Measurements from ENCODE around the gene SPAG17. TPM values are rescaled to one million over a fixed set of nuclear protein-coding genes. Genes with fewer than 3 reads are reported as not detected.

The SPAG17 gene
- total and polyA plus RNA-seq, 2 of the 13 experiments (the other 11 are each of a cell fraction or from before 2014, with no cell fraction given), result not detected

DNA sequence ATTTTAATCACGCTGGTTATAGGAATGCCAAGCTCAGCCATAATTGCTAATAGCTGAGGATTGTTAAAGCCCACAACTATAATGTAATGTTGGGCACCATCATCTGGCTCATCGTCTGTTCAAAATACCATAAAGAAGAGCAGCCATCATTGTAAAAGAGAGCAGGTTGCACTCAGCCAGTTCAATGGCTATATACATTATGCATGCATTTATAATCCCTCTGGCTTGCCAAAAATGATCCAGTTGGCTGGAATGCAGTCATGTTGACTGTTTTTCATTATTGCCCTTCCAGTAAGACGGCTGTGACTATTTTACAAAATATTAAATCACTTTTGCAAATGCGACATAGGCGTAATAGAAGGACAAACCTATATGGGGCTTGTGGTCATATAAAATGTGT, 85.3 kb downstream of the SPAG17 start (continued):
- no peak for TF ChIP-seq TARDBP (CRISPR knock-in tag; IDR thresholded peaks at IDR 0.05)
- TF ChIP-seq IRX3 (CRISPR knock-in tag; IDR thresholded peaks at IDR 0.05; ENCODE audit: borderline replicate concordance, low read depth), result no peak

DNA sequence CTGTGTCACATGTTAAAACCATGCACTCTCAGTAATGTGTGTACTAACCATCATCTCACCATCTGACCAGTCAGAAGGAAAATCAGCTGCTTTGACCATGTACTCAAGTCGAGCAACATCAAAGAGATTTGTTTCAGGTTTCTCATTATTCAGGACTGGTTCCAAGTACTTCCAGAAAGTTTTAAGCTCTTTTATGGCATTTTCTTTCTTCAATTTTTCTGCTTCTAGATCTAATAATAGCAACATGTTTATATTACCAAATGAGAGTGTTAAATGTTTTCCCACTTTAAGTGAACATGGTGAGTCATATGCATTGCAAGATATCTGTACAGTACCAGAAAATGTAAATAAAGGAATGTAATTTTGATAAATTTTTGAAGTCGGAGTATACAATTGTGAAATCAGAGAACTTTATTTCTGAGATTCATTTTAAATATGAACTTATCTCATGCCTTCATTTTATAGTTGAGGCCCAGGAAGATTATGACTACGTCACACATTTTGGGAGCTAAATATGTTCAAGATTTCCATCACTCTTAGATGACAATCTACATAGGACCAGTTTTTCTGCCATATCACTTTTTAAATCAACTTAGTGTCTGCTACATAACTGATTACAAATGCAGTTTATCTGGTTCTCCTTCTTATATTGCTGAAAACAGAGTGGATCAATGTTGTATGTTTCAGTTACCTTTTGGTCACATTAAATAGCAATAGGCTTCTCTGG, 87.2 kb downstream of the SPAG17 start:
- intact Hi-C loops (cut with micrococcal nuclease; ENCODE audit: unreplicated experiment) (no loop called here), in situ Hi-C loops (cut with HindIII; ENCODE audit: extremely low pct_ligation_motif_present, low pct_unique_long_range_greater_than_20kb) (no loop called here)
- H3K9me3 ChIP-seq (ENCODE audit: low read length), result no peaks in the 10 kb centered on the region
- FAIRE-seq (no peak), ATAC-seq (no peak), DNase-seq (ENCODE audit: low spot score) (no peak)
- H3K4me1 ChIP-seq (ENCODE audit: insufficient read depth, low read length), result no peaks in the 10 kb centered on the region
- no peak overlapping the region for H2AFZ ChIP-seq (ENCODE audit: low read length)
- no TSS peak for BruUV-seq (replicated peaks)
- no peaks in the 10 kb centered on the region for H4K20me1 ChIP-seq (ENCODE audit: insufficient read depth, low read length)
- H3K4me3 ChIP-seq (replicated peaks in 1 of 3; ENCODE audit: insufficient read depth in 1 of 3, low read depth in 2 of 3, low read length in 3 of 3), result no peak overlapping the region
- WGBS (ENCODE audit: low lambda C conversion rate), result under 1% methylated on average over 3 of the region's 3 CpGs
- H3K27me3 ChIP-seq (ENCODE audit: control insufficient read depth in 1 of 2, insufficient read depth in 2 of 2, low read length in 2 of 2), result no peaks in the 10 kb centered on the region
- no peaks in the 10 kb centered on the region for H3K36me3 ChIP-seq (replicated peaks in 1 of 2; ENCODE audit: control insufficient read depth in 1 of 2, insufficient read depth in 2 of 2, low read length in 2 of 2)
- CTCF ChIA-PET (ENCODE audit: low intra/inter-chr PET ratio, low total read pairs), result no interaction called here
- H3K4me2 ChIP-seq (ENCODE audit: low read depth, low read length), result no peak overlapping the region
- no peak overlapping the region for H3K9ac ChIP-seq (ENCODE audit: insufficient read depth, low read depth, low read length)
- POLR2A ChIA-PET, result no interaction called here
- H3K79me2 ChIP-seq (ENCODE audit: insufficient read depth, low read length), result no peaks in the 10 kb centered on the region
- TF ChIP-seq CREB1 (IDR thresholded peaks at IDR 0.05) (peak; percentile 69; the same call in 1 of the 2 replicates), CREB1 (CRISPR knock-in tag; IDR thresholded peaks at IDR 0.05) (no peak), SMC3 (IDR thresholded peaks at IDR 0.05; ENCODE audit: low read length) (no peak), ZNF253 (CRISPR knock-in tag; IDR thresholded peaks at IDR 0.05; ENCODE audit: borderline replicate concordance) (no peak)
- H3K27ac ChIP-seq (ENCODE audit: extremely low read length, insufficient read depth, low read length), result no peak overlapping the region

DNA sequence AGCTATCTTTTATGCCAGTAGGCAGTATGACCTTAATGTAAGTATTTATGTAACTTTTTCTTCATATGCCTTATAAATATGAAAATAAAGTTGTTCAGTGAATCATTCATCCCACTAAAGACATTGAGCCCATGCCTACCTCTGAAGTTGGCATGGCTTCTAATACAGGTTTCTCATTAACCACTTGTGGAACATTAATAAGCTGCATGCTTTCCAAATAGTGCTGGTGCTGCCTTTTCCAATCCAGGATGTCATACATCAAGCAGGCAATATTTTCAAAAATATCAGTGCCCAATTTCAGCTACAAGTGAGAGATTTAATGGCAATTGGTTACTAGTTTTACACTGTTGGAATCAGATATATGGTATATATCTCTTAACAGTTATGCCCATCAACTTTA, 92.0 kb downstream of the SPAG17 start:
- in situ Hi-C loops (cut with HindIII; ENCODE audit: extremely low pct_ligation_motif_present, low pct_unique_long_range_greater_than_20kb) (no loop called here), intact Hi-C loops (cut with micrococcal nuclease; ENCODE audit: unreplicated experiment) (no loop called here)
- BruUV-seq (replicated peaks), result no TSS peak
- no peaks in the 10 kb centered on the region for H3K79me2 ChIP-seq (ENCODE audit: insufficient read depth, low read length)
- ChIA-PET POLR2A (no interaction called here), CTCF (ENCODE audit: low intra/inter-chr PET ratio, low total read pairs) (no interaction called here)
- H3K9ac ChIP-seq (ENCODE audit: insufficient read depth, low read depth, low read length), result no peak overlapping the region
- H3K4me1 ChIP-seq (ENCODE audit: insufficient read depth, low read length), result no peaks in the 10 kb centered on the region
- H3K9me3 ChIP-seq (ENCODE audit: low read length), result no peaks in the 10 kb centered on the region
- DNase-seq (ENCODE audit: low spot score) (no peak), ATAC-seq (no peak), FAIRE-seq (no peak)
- H3K36me3 ChIP-seq (replicated peaks in 1 of 2; ENCODE audit: control insufficient read depth in 1 of 2, insufficient read depth in 2 of 2, low read length in 2 of 2), result no peaks in the 10 kb centered on the region
- H3K27ac ChIP-seq (ENCODE audit: extremely low read length, insufficient read depth, low read length), result no peak overlapping the region
- no peaks in the 10 kb centered on the region for H3K27me3 ChIP-seq (ENCODE audit: control insufficient read depth in 1 of 2, insufficient read depth in 2 of 2, low read length in 2 of 2)
- no peak overlapping the region for H2AFZ ChIP-seq (ENCODE audit: low read length)
- H4K20me1 ChIP-seq (ENCODE audit: insufficient read depth, low read length), result no peaks in the 10 kb centered on the region
- H3K4me3 ChIP-seq (replicated peaks in 1 of 3; ENCODE audit: insufficient read depth in 1 of 3, low read depth in 2 of 3, low read length in 3 of 3), result no peak overlapping the region
- TF ChIP-seq XRCC5 (optimal IDR thresholded peaks at IDR 0.05; ENCODE audit: low read length), result no peak
- TF ChIP-seq ZNF777 (CRISPR knock-in tag; IDR thresholded peaks at IDR 0.05), result no peak
- TF ChIP-seq ZNF740 (CRISPR knock-in tag; IDR thresholded peaks at IDR 0.05), result no peak
- no peak for TF ChIP-seq ZNF724P (CRISPR knock-in tag; IDR thresholded peaks at IDR 0.05; ENCODE audit: borderline replicate concordance)
- no peak for TF ChIP-seq ZNF121 (CRISPR knock-in tag; IDR thresholded peaks at IDR 0.05)
- TF ChIP-seq ZNF558 (CRISPR knock-in tag; IDR thresholded peaks at IDR 0.05; ENCODE audit: borderline replicate concordance), result no peak
- TF ChIP-seq, protein P1, sequence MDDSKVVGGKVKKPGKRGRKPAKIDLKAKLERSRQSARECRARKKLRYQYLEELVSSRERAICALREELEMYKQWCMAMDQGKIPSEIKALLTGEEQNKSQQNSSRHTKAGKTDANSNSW (CRISPR knock-in tag; IDR thresholded peaks at IDR 0.05; ENCODE audit: borderline replicate concordance), result no peak
- no peak for TF ChIP-seq BCL6 (CRISPR knock-in tag; IDR thresholded peaks at IDR 0.05)
- no peak for TF ChIP-seq ZNF382 (CRISPR knock-in tag; IDR thresholded peaks at IDR 0.05; ENCODE audit: borderline replicate concordance)
- TF ChIP-seq REXO4 (CRISPR knock-in tag; IDR thresholded peaks at IDR 0.05; ENCODE audit: borderline replicate concordance), result no peak
- TF ChIP-seq ZNF253 (CRISPR knock-in tag; IDR thresholded peaks at IDR 0.05; ENCODE audit: borderline replicate concordance), result no peak
- no peak overlapping the region for H3K4me2 ChIP-seq (ENCODE audit: low read depth, low read length)
